Natural killer cell (primary cell): ENCODE data around the gene DACH1. TPM values are rescaled to one million over a fixed set of nuclear protein-coding genes. Genes with fewer than 3 reads are reported as not detected.

Experiments
- ATAC-seq, 3 donors: fragments of 150-1000 bp in 2 of 3; fragments of 200-7000 bp in 1 of 3; cut with Tn5 transposase; 1 replicate in 1 of 3; 2 replicates in 2 of 3; pipeline ENCODE4 v1.10.0; 2021; ENCODE audit warnings: mild to moderate bottlenecking in 2 of 3, moderate library complexity in 2 of 3
- DNase-seq, 2 donors: peaks; one replicate each; pipeline versions ENCODE4 v3.0.0 to v3.0.0-alpha.2; 2013 to 2021; ENCODE audit warnings: mixed read lengths in 1 of 2
- H3K27ac ChIP-seq: one replicate; pipeline ENCODE4 v1.5.1; 2013; ENCODE audit warnings: mild to moderate bottlenecking, low read length
- H3K27me3 ChIP-seq: one replicate; pipeline ENCODE4 v1.6.1; 2013; ENCODE audit warnings: low read length; ENCODE audit not compliant: control insufficient read depth, insufficient read depth
- H3K36me3 ChIP-seq: one replicate; pipeline ENCODE4 v1.6.1; 2013; ENCODE audit warnings: low read length; ENCODE audit not compliant: control insufficient read depth, insufficient read depth
- H3K4me1 ChIP-seq: one replicate; pipeline ENCODE4 v1.6.1; 2013; ENCODE audit warnings: low read length; ENCODE audit not compliant: control insufficient read depth, insufficient read depth
- H3K4me3 ChIP-seq: one replicate; pipeline ENCODE4 v1.5.1; 2013; ENCODE audit warnings: low read length
- H3K9me3 ChIP-seq: one replicate; pipeline ENCODE4 v1.6.1; 2013; ENCODE audit warnings: low read length; ENCODE audit not compliant: control insufficient read depth, insufficient read depth
- H3K27ac Mint-ChIP-seq, 2 donors: one replicate each; pipeline ENCODE4 v1.8.0; 2022; ENCODE audit warnings: mild to moderate bottlenecking in 2 of 2, mixed read lengths in 2 of 2, moderate library complexity in 1 of 2
- H3K27me3 Mint-ChIP-seq, 2 donors: one replicate each; pipeline ENCODE4 v1.8.0; 2022; ENCODE audit warnings: low read depth in 2 of 2, mixed read lengths in 2 of 2
- H3K36me3 Mint-ChIP-seq: one replicate; pipeline ENCODE4 v1.8.0; 2022; ENCODE audit warnings: mixed read lengths
- H3K4me1 Mint-ChIP-seq, 2 donors: one replicate each; pipeline ENCODE4 v1.8.0; 2022; ENCODE audit warnings: mixed read lengths in 2 of 2
- H3K4me3 Mint-ChIP-seq: one replicate; pipeline ENCODE4 v1.8.0; 2022; ENCODE audit warnings: mild to moderate bottlenecking, moderate library complexity, mixed read lengths
- H3K9me3 Mint-ChIP-seq, 2 donors: one replicate each; pipeline ENCODE4 v1.8.0; 2022; ENCODE audit warnings: mixed read lengths in 2 of 2
- CTCF ChIP-seq: fragments of 200-600 bp; IDR thresholded peaks from one replicate; pipeline ENCODE4 v1.8.0; 2022; ENCODE audit warnings: antibody characterized with exemption
- WGBS: methylation state at CpG from one replicate; pipeline ENCODE4 v1.1.7; 2013; ENCODE audit warnings: missing lambda C conversion rate; ENCODE audit not compliant: insufficient coverage; 5-methylcytosine and 5-hydroxymethylcytosine counted together
- intact Hi-C: fragments of 100-400 bp; cut with micrococcal nuclease; formaldehyde crosslinking; loops from one replicate; pipeline ENCODE4 v1.14.2; 2022
- total RNA-seq, 4 donors: library from RNA; stranded (reverse); fragments of 120-200 nt in 1 of 4; gene quantifications; one replicate each; pipeline versions ENCODE4 v1.2.3 to v1.2.4, GENCODE V29; 2013 to 2022

DACH1 gene
- total RNA-seq, 3 donors from 2014 or later (not counting 1 experiment from before 2014, with no cell fraction given), result 0.29 to 2.3 (median 0.49) TPM

- Histone ChIP-seq H3K4me1 (no peaks in the 10 kb centered on the region), H3K9me3 (no peaks in the 10 kb centered on the region), H3K27me3 (no peaks in the 10 kb centered on the region), H3K4me3 (no peak overlapping the region), H3K36me3 (no peaks in the 10 kb centered on the region), H3K27ac (no peak overlapping the region)
- Mint-ChIP-seq H3K27ac (no peak overlapping the region), H3K36me3 (no peaks in the 10 kb centered on the region), H3K4me1 (no peaks in the 10 kb centered on the region), H3K9me3 (peaks cover 2 to 3% of the 10 kb centered on the region in 2 donors), H3K4me3 (no peak overlapping the region), H3K27me3 (no peaks in the 10 kb centered on the region)
- TF ChIP-seq CTCF, result no peak
- no peak for ATAC-seq
- WGBS, result 59% methylated on average over 2 of the region's 2 CpGs
- no peak for DNase-seq
- intact Hi-C loops, result no loop called here
These were observed 108.2 kb downstream of the DACH1 start for GRCh38 chr13:71758828-71759227.

GRCh38 chr13:71754407-71754974, 112.5 kb downstream of the DACH1 start:
- H3K9me3 Mint-ChIP-seq, result no peaks in the 10 kb centered on the region
- no peak overlapping the region for H3K27ac Mint-ChIP-seq
- no peaks in the 10 kb centered on the region for H3K4me1 ChIP-seq
- no peak overlapping the region for H3K27ac ChIP-seq
- no peak for TF ChIP-seq CTCF
- no peaks in the 10 kb centered on the region for H3K36me3 Mint-ChIP-seq
- H3K9me3 ChIP-seq, result no peaks in the 10 kb centered on the region
- no peaks in the 10 kb centered on the region for H3K27me3 ChIP-seq
- WGBS, result 88% methylated on average over 6 of the region's 7 CpGs
- H3K4me1 Mint-ChIP-seq, result no peaks in the 10 kb centered on the region
- H3K27me3 Mint-ChIP-seq, result no peaks in the 10 kb centered on the region
- no peak overlapping the region for H3K4me3 ChIP-seq
- no peak overlapping the region for H3K4me3 Mint-ChIP-seq
- DNase-seq (no peak), ATAC-seq (no peak)
- no peaks in the 10 kb centered on the region for H3K36me3 ChIP-seq
- intact Hi-C loops, result no loop called here

GRCh38 chr13:71752775-71753513, 114.1 kb downstream of the DACH1 start:
- DNase-seq, result no peak
- H3K4me1 ChIP-seq, result no peaks in the 10 kb centered on the region
- no peaks in the 10 kb centered on the region for H3K9me3 ChIP-seq
- no peaks in the 10 kb centered on the region for H3K27me3 ChIP-seq
- Mint-ChIP-seq H3K4me1 (no peaks in the 10 kb centered on the region), H3K36me3 (no peaks in the 10 kb centered on the region), H3K27me3 (no peaks in the 10 kb centered on the region), H3K9me3 (peaks cover 0 to 3% of the 10 kb centered on the region in 2 donors), H3K27ac (no peak overlapping the region), H3K4me3 (no peak overlapping the region)
- TF ChIP-seq CTCF, result no peak
- intact Hi-C loops, result no loop called here
- no peak overlapping the region for H3K27ac ChIP-seq
- no peaks in the 10 kb centered on the region for H3K36me3 ChIP-seq
- no peak overlapping the region for H3K4me3 ChIP-seq
- ATAC-seq, result no peak
- WGBS, result 93% methylated on average over 2 of the region's 4 CpGs

GRCh38 chr13:71751073-71751472, 115.9 kb downstream of the DACH1 start:
- DNase-seq, result no peak
- intact Hi-C loops, result no loop called here

More at GRCh38 chr13:71751073-71751472, 115.9 kb downstream of the DACH1 start:
- Histone ChIP-seq H3K9me3 (no peaks in the 10 kb centered on the region), H3K4me3 (no peak overlapping the region), H3K27me3 (no peaks in the 10 kb centered on the region), H3K4me1 (no peaks in the 10 kb centered on the region), H3K27ac (no peak overlapping the region), H3K36me3 (no peaks in the 10 kb centered on the region)
- Mint-ChIP-seq H3K27ac (no peak overlapping the region), H3K27me3 (no peaks in the 10 kb centered on the region), H3K9me3 (peaks cover 0 to 3% of the 10 kb centered on the region in 2 donors), H3K4me1 (no peaks in the 10 kb centered on the region), H3K36me3 (no peaks in the 10 kb centered on the region), H3K4me3 (no peak overlapping the region)
- no peak for TF ChIP-seq CTCF
- 81% methylated on average over 1 of the region's 1 CpG for WGBS
- no peak for ATAC-seq
